Smooth muscle cell (in vitro differentiated cells): Measurements from ENCODE around the gene DAZAP2. TPM values are rescaled to one million over a fixed set of nuclear protein-coding genes. Genes with fewer than 3 reads are reported as not detected.
A peak's percentile ranks its signal among the peaks of the same experiment; 100 is the strongest.

Source experiments
- DNase-seq: peaks from one replicate; lab custom pipeline; 2025; ENCODE audit not compliant: unreplicated experiment; lab: John Stamatoyannopoulos, UW
- H2AFZ ChIP-seq: fragments of 200-600 bp; sonication (generic); 2 replicates; pipeline ENCODE4 v1.6.0; 2016; ENCODE audit warnings: antibody characterized with exemption, low read depth, mild to moderate bottlenecking
- H3F3A ChIP-seq: fragments of 200-600 bp; sonication (generic); 2 replicates; pipeline ENCODE4 v1.6.0; 2017; ENCODE audit warnings: antibody characterized with exemption, low read depth
- H3K27ac ChIP-seq: fragments of 200-600 bp; sonication (generic); 2 replicates; pipeline ENCODE4 v1.5.1; 2016; ENCODE audit warnings: low read depth, mild to moderate bottlenecking
- H3K27me3 ChIP-seq: fragments of 200-600 bp; sonication (generic); 2 replicates; pipeline ENCODE4 v1.6.1; 2016; ENCODE audit warnings: low read depth, mild to moderate bottlenecking
- H3K36me3 ChIP-seq: fragments of 200-600 bp; sonication (generic); 2 replicates; pipeline ENCODE4 v1.5.1; 2016; ENCODE audit warnings: low read depth
- H3K4me1 ChIP-seq: fragments of 200-600 bp; sonication (generic); 2 replicates; pipeline ENCODE4 v1.5.1; 2016; ENCODE audit warnings: low read depth
- H3K4me2 ChIP-seq: fragments of 200-600 bp; sonication (generic); 2 replicates; pipeline ENCODE4 v1.6.0; 2016; ENCODE audit warnings: mild to moderate bottlenecking
- H3K4me3 ChIP-seq: fragments of 200-600 bp; sonication (generic); 2 replicates; pipeline ENCODE4 v1.5.1; 2016; ENCODE audit warnings: mild to moderate bottlenecking
- H3K79me2 ChIP-seq: fragments of 200-600 bp; sonication (generic); 2 replicates; pipeline ENCODE4 v1.6.0; 2016; ENCODE audit warnings: low read depth, mild to moderate bottlenecking
- H3K9ac ChIP-seq: fragments of 200-600 bp; sonication (generic); 2 replicates; pipeline ENCODE4 v1.6.0; 2016; ENCODE audit warnings: low read depth
- H3K9me3 ChIP-seq: fragments of 200-600 bp; sonication (generic); replicated peaks from 2 replicates; pipeline ENCODE4 v1.5.1; 2016; ENCODE audit warnings: low read depth
- H4K20me1 ChIP-seq: fragments of 200-600 bp; sonication (generic); 2 replicates; pipeline ENCODE4 v1.6.0; 2016; ENCODE audit warnings: low read depth
- WGBS: methylation state at CpG from one replicate; pipeline ENCODE4 v1.1.7; 2016; ENCODE audit warnings: low lambda C conversion rate; 5-methylcytosine and 5-hydroxymethylcytosine counted together
- polyA plus RNA-seq: library from polyadenylated mRNA; unstranded; fragments of >200 nt; fragmentation: Nextera tagmentation; extraction: Ambion mirVana; gene quantifications from 2 replicates; pipeline ENCODE4 v1.2.1, GENCODE V29; 2016
- total RNA-seq: library from RNA; depleted of rRNA; stranded (reverse); fragments of >200 nt; gene quantifications from 2 replicates; pipeline ENCODE4 v1.2.3, GENCODE V29; 2014
- TF ChIP-seq, protein P1 (sequence below): fragments of 200-600 bp; sonication (generic); IDR thresholded peaks from 2 replicates; pipeline ENCODE4 v1.5.1; 2017; ENCODE audit warnings: borderline replicate concordance, mild to moderate bottlenecking, antibody characterized with exemption; ENCODE audit not compliant: insufficient read depth, poor library complexity, severe bottlenecking

Gene DAZAP2
- total and polyA plus RNA-seq, 2 experiments from 2014 or later, result 166 to 208 TPM

- Histone ChIP-seq H3K4me1 (no peaks in the 10 kb centered on the region), H3K79me2 (no peaks in the 10 kb centered on the region), H3K4me3 (no peak overlapping the region), H3K27me3 (no peaks in the 10 kb centered on the region), H3K9me3 (no peaks in the 10 kb centered on the region), H3K27ac (no peak overlapping the region), H4K20me1 (no peaks in the 10 kb centered on the region), H3K36me3 (no peaks in the 10 kb centered on the region), H3K4me2 (no peak overlapping the region), H3K9ac (no peak overlapping the region), H3F3A (no peaks in the 10 kb centered on the region), H2AFZ (no peak overlapping the region)
- DNase-seq, result no peak
- WGBS, result 50% methylated on average over 7 of the region's 7 CpGs
- TF ChIP-seq, protein P1, sequence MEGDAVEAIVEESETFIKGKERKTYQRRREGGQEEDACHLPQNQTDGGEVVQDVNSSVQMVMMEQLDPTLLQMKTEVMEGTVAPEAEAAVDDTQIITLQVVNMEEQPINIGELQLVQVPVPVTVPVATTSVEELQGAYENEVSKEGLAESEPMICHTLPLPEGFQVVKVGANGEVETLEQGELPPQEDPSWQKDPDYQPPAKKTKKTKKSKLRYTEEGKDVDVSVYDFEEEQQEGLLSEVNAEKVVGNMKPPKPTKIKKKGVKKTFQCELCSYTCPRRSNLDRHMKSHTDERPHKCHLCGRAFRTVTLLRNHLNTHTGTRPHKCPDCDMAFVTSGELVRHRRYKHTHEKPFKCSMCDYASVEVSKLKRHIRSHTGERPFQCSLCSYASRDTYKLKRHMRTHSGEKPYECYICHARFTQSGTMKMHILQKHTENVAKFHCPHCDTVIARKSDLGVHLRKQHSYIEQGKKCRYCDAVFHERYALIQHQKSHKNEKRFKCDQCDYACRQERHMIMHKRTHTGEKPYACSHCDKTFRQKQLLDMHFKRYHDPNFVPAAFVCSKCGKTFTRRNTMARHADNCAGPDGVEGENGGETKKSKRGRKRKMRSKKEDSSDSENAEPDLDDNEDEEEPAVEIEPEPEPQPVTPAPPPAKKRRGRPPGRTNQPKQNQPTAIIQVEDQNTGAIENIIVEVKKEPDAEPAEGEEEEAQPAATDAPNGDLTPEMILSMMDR, result peak; percentile 4
These were observed 24.1 kb downstream of the DAZAP2 start for GRCh38 chr12:51262758-51263177.

DNA sequence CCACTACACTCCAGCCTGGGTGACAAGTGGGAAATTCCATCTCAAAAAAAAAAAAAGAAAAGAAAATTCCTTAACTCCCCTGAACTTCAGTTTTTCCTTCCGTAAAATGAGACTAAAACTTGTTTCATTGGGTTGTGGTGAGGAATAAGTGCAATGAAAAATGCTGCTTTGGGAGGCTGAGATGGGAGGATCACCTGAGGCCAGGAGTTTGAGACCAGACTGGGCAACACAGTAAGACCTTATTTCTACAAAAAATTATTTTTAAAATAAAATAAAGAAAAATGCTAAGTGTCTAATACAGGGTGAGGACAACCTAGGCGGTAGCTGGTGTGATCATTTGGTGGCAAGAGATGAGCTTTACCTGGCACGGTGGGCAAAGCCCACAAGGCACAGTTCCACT, 24.7 kb downstream of the DAZAP2 start:
- H3K27ac ChIP-seq, result no peak overlapping the region
- TF ChIP-seq, protein P1, result no peak
- no peaks in the 10 kb centered on the region for H3K36me3 ChIP-seq
- H3K9me3 ChIP-seq, result no peaks in the 10 kb centered on the region
- no peaks in the 10 kb centered on the region for H3F3A ChIP-seq
- no peaks in the 10 kb centered on the region for H3K4me1 ChIP-seq
- H3K9ac ChIP-seq, result no peak overlapping the region
- no peak for DNase-seq
- H3K4me2 ChIP-seq, result no peak overlapping the region
- no peaks in the 10 kb centered on the region for H4K20me1 ChIP-seq
- no peak overlapping the region for H2AFZ ChIP-seq
- H3K4me3 ChIP-seq, result no peak overlapping the region
- no peaks in the 10 kb centered on the region for H3K79me2 ChIP-seq
- 93% methylated on average over 3 of the region's 3 CpGs for WGBS
- H3K27me3 ChIP-seq, result no peaks in the 10 kb centered on the region

DNA sequence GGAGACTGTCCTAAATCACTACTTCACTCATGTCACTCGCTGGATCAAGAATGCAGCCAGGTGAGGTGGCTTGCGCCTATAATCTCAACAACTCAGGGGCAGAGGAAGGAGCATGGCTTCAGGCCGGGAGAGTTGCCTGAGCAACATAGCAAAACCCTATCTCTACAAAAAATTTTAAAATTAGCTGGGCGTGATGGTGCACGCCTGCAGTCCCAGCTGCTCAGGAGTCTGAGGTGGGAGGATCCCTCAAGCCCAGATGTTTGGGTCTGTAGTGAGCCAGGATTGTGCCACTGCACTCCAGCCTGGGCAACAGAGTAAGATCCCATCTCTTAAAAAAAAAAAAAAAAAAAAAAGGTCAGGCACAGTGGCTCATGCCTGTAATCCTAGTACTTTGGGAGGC, 25.7 kb downstream of the DAZAP2 start:
- TF ChIP-seq, protein P1, result no peak
- no peaks in the 10 kb centered on the region for H3F3A ChIP-seq
- no peaks in the 10 kb centered on the region for H3K4me1 ChIP-seq
- no peak overlapping the region for H3K27ac ChIP-seq
- no peaks in the 10 kb centered on the region for H3K9me3 ChIP-seq
- 76% methylated on average over 5 of the region's 5 CpGs for WGBS
- H4K20me1 ChIP-seq, result no peaks in the 10 kb centered on the region
- H3K36me3 ChIP-seq, result no peaks in the 10 kb centered on the region
- no peak overlapping the region for H3K4me2 ChIP-seq
- H3K79me2 ChIP-seq, result no peaks in the 10 kb centered on the region
- no peak overlapping the region for H2AFZ ChIP-seq
- H3K4me3 ChIP-seq, result no peak overlapping the region
- no peaks in the 10 kb centered on the region for H3K27me3 ChIP-seq
- no peak overlapping the region for H3K9ac ChIP-seq
- no peak for DNase-seq

DNA sequence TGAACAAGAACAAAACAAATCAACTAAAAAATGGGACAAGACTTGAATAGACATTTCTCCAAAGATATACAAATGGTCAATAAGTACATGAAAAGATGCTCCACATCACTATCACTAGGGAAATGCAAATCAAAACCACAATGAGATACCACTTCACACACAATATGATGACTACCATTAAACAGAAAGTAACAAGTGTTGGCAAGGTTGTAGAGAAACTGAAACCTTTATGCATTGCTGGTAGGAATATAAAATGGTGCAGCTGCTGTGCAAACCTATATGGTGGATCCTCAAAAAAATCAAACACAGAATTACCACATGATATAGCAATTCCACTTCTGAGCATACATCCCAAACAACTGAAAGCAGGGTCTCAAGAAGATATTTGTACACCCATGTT, 26.4 kb downstream of the DAZAP2 start:
- Histone ChIP-seq H3K79me2 (no peaks in the 10 kb centered on the region), H3F3A (no peaks in the 10 kb centered on the region), H3K4me3 (no peak overlapping the region), H3K36me3 (no peaks in the 10 kb centered on the region), H4K20me1 (no peaks in the 10 kb centered on the region), H3K27ac (no peak overlapping the region), H2AFZ (no peak overlapping the region), H3K9me3 (no peaks in the 10 kb centered on the region), H3K9ac (no peak overlapping the region), H3K4me1 (no peaks in the 10 kb centered on the region), H3K4me2 (no peak overlapping the region), H3K27me3 (no peaks in the 10 kb centered on the region)
- DNase-seq, result no peak
- TF ChIP-seq, protein P1, result no peak
